ENCODE measurements around the gene UMOD.
"Not testable (repeated sequence)": the region's sequence is repeated elsewhere in the genome, so short reads cannot be mapped to it uniquely, and the experiment has no call there.

UMOD gene

DNA sequence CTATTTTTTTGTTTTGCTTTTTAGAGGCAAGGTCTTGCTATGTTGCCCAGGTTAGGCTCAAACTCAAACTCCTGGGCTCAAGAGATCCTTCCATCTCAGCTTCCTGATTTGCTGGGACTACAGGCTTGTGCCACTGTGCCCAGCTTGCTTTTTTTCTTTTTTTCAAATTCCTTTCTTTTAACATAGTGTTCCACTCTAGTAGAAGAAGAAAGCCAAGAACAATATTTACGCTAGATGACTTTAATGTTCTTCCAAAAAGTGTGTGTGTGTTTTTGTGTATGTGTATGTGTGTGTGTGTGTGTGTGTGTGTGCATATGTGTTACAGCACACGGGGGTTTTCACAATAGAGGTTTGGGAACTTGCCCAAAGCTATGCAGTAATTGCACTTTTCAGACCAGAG is 10.7 kb upstream of the UMOD start:
- no peak for DNase-seq

DNA sequence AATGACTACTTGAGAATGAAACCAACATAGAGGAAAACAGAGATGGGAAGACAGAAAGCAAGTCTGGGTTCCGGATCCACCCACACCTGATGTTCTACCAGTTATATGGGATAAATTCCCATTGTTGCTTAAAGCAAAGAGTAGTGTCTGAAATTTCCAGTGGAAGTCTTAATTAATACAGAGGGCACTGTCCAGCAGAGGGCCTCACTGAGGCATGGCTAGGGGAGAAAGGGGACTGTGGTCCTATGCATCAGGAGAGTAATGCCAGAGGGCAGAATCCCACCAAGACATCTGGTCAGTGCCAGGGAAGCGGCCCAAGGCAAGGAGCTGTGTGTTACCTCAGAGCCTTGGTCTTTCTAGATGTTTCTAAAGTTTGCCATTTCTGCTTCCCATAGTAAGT is 7.5 kb upstream of the UMOD start:
- DNase-seq: no peak

DNA sequence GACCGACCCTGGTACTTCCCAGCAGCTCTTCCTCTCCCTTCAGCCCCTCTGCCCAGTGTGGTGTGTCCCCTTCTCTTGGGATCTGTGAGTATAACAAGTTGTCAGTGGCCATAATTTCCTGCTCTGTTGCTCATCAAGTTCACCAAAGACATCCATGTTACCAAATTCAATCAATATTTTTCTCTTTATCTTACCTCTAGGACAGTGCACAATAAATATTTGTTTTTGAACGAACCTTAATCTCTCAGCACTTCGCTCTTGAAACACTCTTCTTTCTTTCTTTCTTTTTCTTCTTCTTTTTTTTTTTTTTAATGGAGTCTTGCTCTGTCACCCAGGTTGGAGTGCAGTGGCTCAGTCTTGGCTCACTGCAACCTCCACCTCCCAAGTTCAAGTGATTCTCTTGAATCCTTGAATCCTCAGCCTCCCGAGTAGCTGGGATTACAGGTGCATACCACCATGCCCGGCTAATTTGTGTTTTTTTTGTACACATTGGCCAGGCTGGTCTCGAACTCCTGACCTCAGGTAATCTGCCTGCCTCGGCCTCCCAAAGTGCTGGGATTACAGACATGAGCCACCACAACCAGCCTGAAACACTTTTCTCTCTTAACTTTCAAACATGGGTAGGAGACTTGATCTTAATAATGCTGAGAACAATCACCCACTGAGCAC is 2.7 kb upstream of the UMOD start:
- no peak for DNase-seq

DNA sequence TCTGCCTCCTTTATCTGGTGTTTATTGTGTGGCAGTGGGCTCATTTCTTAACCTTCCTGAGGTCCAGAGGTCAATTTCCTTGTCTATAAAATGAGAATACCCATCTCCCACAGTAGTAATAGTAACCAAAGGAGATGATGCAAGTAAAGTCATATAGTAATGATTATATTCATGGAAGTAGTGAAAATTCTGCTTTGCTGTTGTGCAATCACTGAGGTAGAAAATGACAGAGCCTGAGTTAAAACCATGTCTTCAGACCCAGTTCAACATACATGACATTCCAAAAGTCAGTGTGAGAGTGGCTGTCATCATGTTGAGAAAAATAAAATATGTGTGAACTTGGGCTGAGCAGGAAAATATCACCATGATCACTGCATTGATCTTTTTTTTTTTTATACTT is 864 bp upstream of the UMOD start:
- no peak for DNase-seq

DNA sequence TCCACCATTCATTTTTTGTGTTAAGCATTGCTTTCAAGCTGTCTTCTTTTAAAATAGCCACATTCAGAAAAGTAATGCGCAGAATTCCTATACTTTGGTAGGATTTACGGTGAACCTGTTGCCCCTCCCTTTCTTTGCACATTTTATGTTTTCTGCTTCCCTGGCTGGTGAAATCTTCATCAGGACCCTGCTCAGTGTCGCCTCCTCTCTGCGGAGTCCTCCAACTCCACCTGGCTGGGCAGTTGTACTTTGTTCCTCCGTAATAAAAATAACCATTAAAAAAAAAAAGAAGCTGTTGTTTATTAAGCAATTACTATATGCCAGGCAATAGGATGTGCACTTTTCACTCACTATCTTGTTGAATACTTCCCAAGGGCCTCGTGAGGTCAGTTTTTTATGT is 2.9 kb downstream of the UMOD start:
- no peak for DNase-seq

DNA sequence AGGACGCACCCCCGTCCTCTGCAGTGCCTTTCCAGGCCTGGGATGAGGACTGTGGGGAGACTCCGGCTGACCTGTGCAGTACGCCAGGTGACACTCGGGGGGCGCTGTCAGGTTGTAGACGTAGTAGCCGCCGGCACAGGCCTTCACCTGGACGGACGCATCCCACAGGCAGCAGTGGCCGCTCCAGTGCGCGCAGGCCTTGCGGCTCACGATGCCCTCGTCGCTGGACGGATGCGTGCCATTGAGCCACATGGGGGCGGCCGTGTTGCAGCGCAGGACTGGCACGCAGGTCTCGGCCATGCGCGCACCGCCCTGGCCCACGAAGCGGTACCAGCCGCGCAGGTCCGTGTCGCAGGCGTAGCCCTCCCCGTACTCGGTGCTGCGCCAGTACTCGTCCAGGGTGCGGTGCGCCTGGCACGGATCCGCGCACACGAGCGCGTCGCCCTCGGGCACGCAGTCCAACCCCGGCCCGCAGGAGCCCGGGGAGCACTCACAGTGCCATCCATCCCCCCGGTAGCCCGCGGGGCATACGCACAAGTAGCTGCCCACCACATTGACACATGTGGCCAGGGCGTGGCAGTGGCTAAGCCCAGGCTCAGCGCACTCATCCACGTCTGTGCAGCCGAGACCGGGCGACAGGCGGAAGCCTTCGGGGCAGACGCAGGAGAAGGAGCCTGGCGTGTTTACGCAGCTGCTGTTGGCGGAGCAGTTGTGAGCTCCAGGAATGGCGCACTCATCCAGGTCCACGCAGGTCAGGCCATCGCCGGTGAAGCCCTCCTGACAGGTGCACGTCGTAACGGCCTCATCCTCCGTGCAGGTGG is 3.9 kb downstream of the UMOD start:
- no peak for DNase-seq

DNA sequence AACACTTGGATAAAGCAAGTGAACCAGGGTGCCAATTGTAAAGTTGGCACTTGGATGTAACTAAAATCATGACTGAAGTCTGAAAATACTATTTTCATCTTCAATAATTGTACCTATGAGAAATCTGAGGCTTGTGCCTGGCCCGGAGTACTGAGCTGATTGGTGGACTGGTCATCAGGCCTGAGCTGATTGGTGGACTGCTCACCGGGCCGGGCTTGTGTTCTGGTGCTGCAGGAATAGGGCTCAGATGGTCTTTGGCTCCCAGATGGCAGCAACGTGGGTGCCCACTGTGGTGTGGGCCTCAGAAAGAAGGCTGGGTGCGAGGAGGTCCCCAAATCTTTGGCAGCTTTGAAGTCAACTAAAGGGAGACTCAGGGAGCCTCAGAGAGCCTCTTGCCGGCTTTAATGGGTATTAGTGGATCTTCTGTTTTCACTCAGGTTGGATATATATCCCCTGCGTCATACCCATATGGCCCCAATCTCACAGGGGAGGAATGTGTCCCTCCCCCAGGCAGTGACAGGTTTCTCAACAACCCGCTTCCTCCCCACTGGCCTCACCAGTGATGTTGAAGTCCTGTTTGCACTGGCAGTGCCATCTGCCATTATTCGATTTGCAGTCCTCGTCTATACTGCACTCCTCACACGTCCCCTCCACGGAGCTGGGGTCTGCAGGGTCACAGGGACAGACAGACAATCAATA is 4.7 kb downstream of the UMOD start:
- no peak for DNase-seq

DNA sequence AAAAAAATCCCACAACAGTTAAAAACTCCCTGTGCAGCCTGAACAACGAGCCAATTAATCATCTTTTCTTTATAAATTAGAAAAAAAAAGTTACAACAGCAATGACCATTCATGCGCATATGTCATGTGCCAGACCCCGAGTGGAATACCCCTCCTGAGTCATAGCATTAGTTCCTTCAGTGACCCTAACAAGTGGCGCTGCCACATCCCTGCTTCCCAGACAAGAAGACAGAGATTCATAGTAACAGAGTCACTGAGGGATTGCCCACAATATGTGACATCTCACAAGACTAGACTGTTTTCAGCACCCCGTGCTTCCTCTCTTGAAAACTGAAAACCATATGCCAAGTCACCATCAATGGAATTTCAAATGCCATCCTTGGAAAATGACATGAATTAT is 7.9 kb downstream of the UMOD start:
- DNase-seq: no peak

DNA sequence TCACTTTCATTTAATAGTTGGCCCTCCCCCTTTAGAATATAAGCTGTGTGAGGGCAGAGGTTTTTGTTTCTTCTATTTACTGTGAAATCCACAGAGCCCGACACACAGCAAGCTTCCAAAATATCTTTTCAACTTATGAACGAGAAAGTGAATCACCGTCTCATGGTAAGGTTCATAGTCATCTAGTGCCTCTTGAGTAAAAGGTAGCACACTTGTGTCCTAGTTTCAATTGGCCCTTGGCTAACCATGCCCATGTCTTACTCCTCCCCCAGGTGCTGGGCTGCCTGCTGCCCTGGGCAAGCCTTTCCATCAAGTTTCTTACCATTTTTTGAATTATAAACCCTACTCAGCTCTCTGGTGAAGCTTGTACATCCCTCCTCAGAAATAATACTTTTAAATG is 12.8 kb downstream of the UMOD start:
- no peak for DNase-seq

DNA sequence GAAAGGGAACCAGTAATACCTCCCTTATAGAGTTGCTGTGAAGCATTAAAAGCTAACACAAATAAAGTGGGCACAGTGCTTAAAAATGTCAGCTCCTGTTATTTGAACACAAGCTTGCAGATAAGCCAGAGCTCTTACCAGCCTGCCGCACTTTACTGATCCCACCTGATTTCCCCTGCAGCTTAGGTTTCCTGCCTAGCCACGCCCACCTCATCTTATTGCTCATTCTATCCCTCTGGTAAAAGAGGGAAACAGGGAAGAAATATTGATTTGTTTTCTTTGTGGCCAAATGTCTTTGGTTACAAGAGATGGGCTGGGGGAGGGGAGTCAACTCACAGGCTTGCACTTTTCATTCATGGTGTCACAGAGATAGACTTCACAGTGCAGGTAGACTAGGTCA is 15.6 kb downstream of the UMOD start:
- DNase-seq: no peak

DNA sequence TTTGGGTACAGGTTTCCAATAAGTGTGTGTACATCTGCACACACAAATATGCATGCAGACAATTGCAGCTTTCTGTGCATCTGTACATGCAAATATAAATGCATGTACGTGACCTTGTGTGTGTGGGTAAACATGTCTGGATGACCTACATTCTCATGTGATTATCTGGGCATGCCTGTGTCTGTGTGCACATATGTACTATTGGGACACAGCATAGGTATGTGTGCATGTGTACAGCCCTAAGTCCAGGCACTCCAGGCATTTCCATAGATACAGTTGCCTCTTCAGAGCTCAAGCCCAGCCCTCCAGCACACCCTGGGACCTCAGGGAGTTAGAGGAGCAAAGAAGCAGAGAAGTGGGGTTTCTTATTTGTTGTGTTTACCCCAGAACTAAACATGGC is 18.1 kb downstream of the UMOD start:
- no peak for DNase-seq

DNA sequence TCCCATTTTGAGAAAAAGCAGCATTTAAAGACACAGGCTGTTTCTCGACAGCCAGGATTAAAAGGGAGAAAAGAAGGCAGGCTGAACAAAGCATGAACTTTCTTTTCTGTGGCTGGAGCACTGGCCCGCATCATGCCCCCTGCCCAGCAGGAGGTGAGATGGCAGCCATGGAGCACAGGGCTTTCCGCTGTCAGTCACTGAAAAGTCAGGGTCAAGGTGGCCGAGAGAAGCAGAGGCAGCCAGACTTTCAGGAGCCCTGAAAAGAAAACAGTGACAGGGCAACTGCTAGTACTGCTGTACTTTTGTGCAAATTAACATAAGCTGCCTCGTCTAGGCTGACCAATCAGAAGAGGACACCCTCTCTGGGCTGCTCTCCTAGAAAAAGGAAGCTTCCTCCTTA is 19.4 kb downstream of the UMOD start:
- DNase-seq: no peak

DNA sequence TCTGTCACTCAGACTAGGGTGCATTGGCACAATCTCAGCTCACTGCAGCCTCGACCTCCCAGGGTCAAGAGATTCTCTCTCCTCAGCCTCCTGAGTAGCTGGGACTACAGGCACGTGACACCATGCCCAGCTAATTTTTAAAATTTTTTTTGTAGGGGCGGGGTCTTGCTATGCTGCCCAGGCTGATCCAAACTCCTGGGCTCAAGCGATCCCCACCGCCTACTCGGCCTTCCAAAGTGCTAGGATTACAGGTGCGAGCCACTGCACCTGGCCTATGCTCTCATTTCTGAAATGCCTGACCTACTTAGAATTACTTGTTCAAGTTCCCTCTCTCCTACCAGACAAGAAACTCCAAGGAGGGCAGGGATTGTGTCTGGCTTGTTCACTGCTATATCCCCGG is 20.1 kb downstream of the UMOD start:
- DNase-seq: no peak

DNA sequence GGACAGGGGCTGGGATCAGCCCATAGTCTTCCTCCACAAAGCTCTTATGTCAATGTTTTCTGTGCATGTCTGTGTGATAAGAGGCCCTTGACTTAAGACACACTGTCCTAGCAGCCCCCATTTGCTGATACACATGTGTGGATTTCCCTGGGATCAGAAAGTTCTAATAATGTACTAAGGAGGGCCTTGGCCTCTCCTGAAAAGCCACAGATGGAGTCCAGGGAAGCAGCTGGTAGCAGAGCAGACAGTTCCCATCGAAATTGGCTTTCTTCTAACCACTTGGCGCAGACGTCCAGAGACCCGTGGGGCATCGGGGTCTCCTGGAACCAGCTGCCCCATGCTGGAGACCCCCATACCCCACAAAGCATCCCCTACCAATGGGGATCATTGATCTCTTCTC is 20.9 kb downstream of the UMOD start:
- DNase-seq: no peak

DNA sequence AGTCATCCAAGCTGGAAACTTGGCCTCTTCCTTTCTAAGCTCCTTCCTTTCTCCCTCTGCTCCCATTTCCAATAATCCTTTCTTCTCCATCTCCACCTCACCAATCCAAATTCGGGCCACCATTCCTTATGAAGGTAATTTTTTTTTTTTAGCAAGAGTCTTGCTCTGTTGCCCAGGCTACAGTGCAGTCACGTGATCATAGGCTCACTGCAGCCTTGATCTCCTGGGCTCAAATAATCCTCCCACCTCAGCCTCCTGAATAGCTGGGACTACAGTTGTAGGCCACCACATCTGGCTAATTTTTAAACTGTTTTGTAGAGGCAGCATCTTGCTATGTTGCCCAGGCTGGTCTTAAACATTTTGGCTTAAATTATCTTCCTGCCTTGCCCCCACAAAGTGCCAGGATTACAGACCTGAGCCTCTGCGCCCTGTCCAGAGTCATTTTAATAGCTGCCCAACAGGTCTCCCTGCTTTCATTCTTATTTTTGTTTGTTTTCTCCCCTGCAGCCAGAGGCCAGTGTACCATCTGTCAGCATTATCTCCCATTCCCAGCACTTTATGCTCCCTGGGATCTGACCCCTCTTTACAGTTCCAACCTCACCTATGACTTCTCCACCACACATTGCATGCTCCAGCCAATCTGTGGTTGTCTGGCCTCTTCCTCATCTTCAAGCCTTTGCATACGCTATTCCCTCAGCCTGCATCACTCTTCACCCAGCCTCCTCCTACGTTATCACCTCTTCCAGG is 22.9 kb downstream of the UMOD start:
- DNase-seq: no peak

DNA sequence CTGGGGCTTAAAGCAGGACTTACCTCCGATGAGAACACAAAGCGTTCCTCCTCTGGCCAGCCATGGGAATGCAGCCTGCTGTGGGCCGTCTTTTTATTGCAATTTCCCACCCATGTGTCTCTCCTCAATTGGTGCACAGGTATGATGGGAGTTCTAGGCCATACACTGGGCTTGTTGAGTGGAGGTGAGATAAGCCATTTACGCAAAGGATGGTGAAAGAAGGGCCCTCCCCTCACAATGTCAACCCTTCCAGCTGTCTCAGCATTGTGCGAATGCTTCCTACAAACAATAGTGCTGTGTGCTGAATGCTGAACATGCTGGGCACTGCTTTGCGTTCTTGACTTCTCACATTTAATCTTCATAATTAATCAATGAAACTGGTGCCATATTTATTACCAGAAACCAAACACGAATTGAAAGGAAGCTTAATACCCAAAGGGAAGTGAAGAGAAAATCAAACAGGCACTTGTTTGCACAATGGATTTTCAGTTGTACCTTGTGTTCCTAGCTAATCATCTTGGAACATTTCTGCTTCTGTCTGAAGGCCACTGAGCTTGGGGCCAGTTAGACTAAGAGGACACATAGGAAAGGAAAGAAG is 25.0 kb downstream of the UMOD start, which contains the start of gene GP2:
Gene GP2, minus strand, starts transcription at position 70 of the 598 bp plus-strand sequence. CDS start 1,082 bp downstream, outside the sequence.
- no peak for DNase-seq

DNA sequence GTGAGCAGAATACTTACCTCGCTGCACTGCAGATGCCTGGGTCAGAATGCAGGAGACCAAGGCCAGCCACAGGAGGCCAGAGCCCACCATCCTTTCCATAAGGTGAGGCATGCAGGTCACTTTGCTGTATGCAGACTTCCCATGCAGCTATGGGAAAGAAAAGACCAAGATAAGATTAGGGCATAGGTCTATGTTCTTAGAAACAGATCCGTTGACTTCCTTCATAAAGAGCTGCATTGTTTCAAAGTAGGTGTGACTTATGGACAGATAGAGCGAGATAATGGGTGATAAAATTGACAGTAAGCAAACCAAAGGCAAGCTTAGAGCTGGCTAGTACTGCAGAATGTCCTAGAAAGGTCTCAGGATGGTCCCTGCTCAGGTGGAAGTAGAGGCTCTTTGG is 26.2 kb downstream of the UMOD start:
- DNase-seq: no peak

DNA sequence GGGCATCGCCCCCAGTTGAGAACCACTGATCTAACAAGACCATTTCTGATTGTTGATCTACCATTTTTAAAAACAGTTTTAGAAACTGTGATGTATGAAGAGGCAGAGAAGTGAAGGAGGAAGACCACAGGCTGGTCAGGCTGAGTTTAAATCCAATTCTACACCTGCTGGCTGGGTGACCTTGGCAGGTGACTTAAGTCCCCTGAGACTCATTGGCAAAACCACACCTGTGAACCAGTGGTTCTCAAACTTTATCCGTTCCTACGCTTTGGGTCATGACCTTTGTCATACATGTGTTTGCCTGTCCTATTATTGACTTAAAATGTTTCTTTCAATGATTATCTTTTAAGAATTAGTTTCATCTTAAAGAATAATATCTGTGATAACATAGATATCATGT is 27.5 kb downstream of the UMOD start:
- DNase-seq: no peak

DNA sequence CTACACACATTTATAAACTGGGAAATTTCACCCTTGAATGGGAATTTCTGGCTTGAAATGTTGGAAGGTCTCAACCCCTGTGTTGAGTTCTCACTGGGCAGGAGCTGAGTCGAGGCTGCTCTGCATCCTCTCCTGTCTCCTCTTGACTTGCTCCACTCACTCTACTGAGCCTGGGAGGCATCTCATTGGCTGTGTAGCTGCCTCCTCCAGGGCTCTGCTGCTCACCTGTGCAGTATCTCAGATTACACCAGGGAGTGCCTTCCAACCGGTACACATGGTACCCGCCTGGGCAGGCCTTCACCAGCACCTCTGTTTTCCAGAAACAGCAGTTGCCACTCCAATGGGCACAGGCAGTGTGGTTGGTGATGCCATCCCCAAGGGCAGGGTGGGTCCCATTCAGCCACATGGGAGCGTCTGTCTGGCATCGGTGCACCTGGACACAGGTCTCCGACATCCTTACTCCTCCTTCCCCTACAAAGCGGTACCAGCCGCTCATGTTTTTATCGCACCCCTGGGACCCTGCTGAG is 28.9 kb downstream of the UMOD start:
- no peak for DNase-seq

DNA sequence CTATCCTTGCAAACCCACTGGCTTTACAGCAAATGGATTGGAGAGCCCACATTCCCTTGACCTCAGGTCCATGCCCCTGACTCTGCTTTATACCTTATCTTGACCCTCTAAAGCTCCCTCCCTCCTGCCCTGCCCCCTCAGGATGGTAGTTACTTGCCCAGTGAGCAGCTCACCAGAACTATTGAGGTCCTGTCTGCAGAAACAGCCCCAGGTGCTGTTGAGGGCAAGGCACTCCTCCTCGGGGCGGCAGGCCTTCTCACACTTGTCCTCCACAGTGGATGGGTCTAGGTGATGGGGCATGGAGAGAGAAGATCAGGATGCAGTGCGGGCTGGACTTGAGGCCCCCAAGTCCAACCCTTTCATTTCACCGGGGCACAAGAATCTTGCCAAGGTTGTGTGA is 29.8 kb downstream of the UMOD start:
- no peak for DNase-seq

DNA sequence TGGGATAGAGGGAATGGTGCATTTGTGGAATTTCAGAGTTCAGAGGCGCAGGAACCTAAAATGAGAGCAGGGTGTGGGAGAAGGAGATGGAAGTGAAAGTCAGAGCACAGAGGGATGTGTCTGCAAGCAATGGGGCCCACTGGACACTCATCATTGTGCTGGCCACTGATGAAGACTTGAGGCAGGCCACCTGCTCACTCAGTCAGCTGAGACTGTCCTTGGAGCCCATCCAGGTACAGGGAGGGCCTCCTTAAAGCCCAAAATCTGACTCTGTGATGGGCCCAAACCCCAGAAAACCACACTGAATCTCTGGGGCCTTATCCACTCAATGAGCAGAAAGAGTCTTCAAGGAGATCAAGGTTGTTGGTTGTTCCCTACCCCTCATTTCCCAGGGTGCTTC is 30.8 kb downstream of the UMOD start:
- DNase-seq: no peak

DNA sequence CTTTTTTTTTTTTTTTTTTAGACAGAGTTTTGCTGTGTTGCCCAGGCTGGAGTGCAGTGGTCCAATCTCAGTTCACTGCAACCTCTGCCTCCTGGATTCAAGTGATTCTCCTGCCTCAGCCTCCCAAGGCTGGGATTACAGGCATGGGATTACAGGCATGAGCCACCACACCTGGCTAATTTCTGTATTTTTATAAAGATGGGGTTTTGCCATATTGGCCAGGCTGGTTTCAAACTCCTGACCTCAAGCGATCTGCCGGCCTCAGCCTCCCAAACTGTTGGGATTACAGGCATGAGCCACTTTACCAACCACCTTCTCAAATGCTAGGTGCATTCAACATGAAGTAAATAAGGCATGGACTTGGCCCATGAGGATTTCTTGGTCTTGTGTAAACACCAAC is 31.5 kb downstream of the UMOD start:
- DNase-seq: not testable (repeated sequence)

DNA sequence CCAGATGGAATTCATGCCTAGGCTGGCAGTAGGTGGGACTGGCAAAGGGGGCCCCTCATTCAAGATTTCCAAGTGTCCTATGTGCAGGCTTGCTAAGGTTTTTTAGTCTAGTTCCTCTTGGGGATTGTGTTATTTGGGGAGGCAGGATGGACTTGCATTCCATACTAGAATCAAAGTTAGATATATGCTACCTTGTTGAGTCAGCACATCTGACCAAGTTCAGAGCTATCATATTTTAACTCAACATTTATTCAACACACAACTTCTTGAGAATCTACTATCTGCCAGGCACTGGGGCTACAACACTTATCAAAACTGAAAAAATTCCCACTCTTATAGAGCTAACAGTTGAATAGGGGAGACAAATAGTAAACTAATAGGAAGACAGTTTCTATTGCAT is 31.9 kb downstream of the UMOD start:
- no peak for DNase-seq
